K562 (cell line): ENCODE measurements around the gene CREB5. TPM values are rescaled to one million over a fixed set of nuclear protein-coding genes. Genes with fewer than 3 reads are reported as not detected.

Experiments used
- E2F3 ChIP-seq: fragments of 250-450 bp; sonication (Bioruptor Pico); IDR thresholded peaks from 2 replicates; pipeline ENCODE4 v1.4.0; 2020; ENCODE audit warnings: mild to moderate bottlenecking
- E2F4 ChIP-seq: sonication (generic); formaldehyde crosslinking; IDR thresholded peaks from 2 replicates; pipeline ENCODE4 v1.8.0; 2022; ENCODE audit warnings: mild to moderate bottlenecking, low read depth, missing genetic modification reagents
- EP400 ChIP-seq: fragments of 450-650 bp; IDR thresholded peaks from 2 replicates; pipeline ENCODE4 v1.6.1; 2017; ENCODE audit warnings: antibody characterized with exemption, mild to moderate bottlenecking, moderate library complexity
- FOS ChIP-seq: IDR thresholded peaks from 3 replicates; pipeline ENCODE4 v1.6.1; 2011; ENCODE audit not compliant: insufficient read length; ENCODE audit errors: extremely low read depth
- FOSL1 ChIP-seq: fragments of 200-800 bp; sonication (Bioruptor generic); conservative IDR thresholded peaks from 2 replicates; pipeline ENCODE4 v1.6.1; 2016; ENCODE audit warnings: missing genetic modification characterization, missing compliant biosample characterization
- KLF1 ChIP-seq: fragments of 450-650 bp; IDR thresholded peaks from 2 replicates; pipeline ENCODE4 v1.6.1; 2016; ENCODE audit warnings: missing genetic modification characterization, missing compliant biosample characterization
- LARP7 ChIP-seq: fragments of 450-650 bp; IDR thresholded peaks from 2 replicates; pipeline ENCODE4 v1.6.1; 2016
- LCOR ChIP-seq: sonication (generic); formaldehyde crosslinking; IDR thresholded peaks from 2 replicates; pipeline ENCODE4 v1.8.0; 2022; ENCODE audit warnings: mild to moderate bottlenecking, missing genetic modification reagents
- MEIS2 ChIP-seq: fragments of 450-650 bp; IDR thresholded peaks from 2 replicates; pipeline ENCODE4 v1.6.1; 2014; ENCODE audit warnings: mild to moderate bottlenecking; ENCODE audit not compliant: partially characterized antibody
- NFE2 ChIP-seq: IDR thresholded peaks from 2 replicates; pipeline ENCODE4 v1.6.1; 2014; ENCODE audit warnings: antibody characterized with exemption, low read depth
- NRF1 ChIP-seq, 2 experiments: fragments of 450-650 bp; IDR thresholded peaks in 1 of 2; conservative IDR thresholded peaks in 1 of 2; 2 replicates each; pipeline ENCODE4 v1.6.1; 2014; ENCODE audit warnings: mild to moderate bottlenecking in 2 of 2
- TAF9B ChIP-seq: fragments of 450-650 bp; IDR thresholded peaks from 2 replicates; pipeline ENCODE4 v1.6.1; 2018; ENCODE audit warnings: mild to moderate bottlenecking; ENCODE audit not compliant: partially characterized antibody
- ZBTB40 ChIP-seq, 2 experiments: fragments of 450-650 bp in 1 of 2; sonication (generic) in 1 of 2; formaldehyde crosslinking in 1 of 2; IDR thresholded peaks; 2 replicates each; pipeline versions ENCODE4 v1.7.1 to v1.9.0; 2016 to 2022; ENCODE audit warnings: inconsistent platforms in 1 of 2, mild to moderate bottlenecking in 1 of 2, missing genetic modification reagents in 1 of 2
- ZNF518B ChIP-seq: fragments of 250-450 bp; sonication (Bioruptor Pico); IDR thresholded peaks from 2 replicates; pipeline ENCODE4 v1.5.0; 2021; ENCODE audit warnings: mild to moderate bottlenecking, moderate library complexity
- polyA plus RNA-seq, 8 experiments: library from polyadenylated mRNA; depleted of rRNA in 4 of 8; stranded (reverse) in 5 of 8; unstranded in 3 of 8; fragments of >200 nt; fragmentation: Nextera tagmentation in 2 of 8; fragmentation: Illumina TruSeq in 1 of 8; extraction: Ambion mirVana in 2 of 8; extraction: Trizol in 1 of 8; gene quantifications; 2 replicates each; pipeline versions ENCODE4 v1.2.1 to v1.2.3, GENCODE V29; 2011 to 2014; ENCODE audit warnings: inconsistent platforms in 1 of 8, missing spikeins in 1 of 8
- total RNA-seq, 7 experiments: library from RNA; depleted of rRNA in 6 of 7; stranded (reverse); fragments of >200 nt in 6 of 7; fragmentation: Illumina TruSeq in 2 of 7; extraction: Trizol in 2 of 7; gene quantifications; 2 replicates each; pipeline versions ENCODE4 v1.2.1 to v1.2.3, GENCODE V29; 2011 to 2021; ENCODE audit warnings: low replicate concordance in 1 of 7

CREB5 gene
- total and polyA plus RNA-seq, 9 of the 15 experiments (the other 6 are each of a cell fraction or from before 2014, with no cell fraction given): 0.33 to 6.4 (median 1.8) TPM

GRCh38 chr7:28408960-28409715, 3.2 kb upstream of the CREB5 start (continued):
- TF ChIP-seq ZNF518B (CRISPR knock-in tag) (no peak), LCOR (CRISPR knock-in tag) (no peak), MEIS2 (peak; percentile 33), ZBTB40 (IDR thresholded peaks at IDR 0.05) (peak; percentile 24; the same call in 1 of the 2 replicates), ZBTB40 (CRISPR knock-in tag; IDR thresholded peaks at IDR 0.05) (no peak), FOS (no peak), EP400 (peak; percentile 35; the same call in 1 of the 2 replicates), E2F4 (CRISPR knock-in tag) (no peak), LARP7 (no peak), NRF1 (conservative IDR thresholded peaks at IDR 0.05 in 1 of 2, IDR thresholded peaks at IDR 0.05 in 1 of 2) (peak in 1 of 2 experiments; percentile 52; a peak in 3 of 4 replicates), FOSL1 (peak; percentile 59), TAF9B (peak; percentile 37), NFE2 (no peak), KLF1 (no peak), E2F3 (CRISPR knock-in tag) (no peak)
